GM12878 (cell line): ENCODE results near the gene ACYP1. TPM values are rescaled to one million over a fixed set of nuclear protein-coding genes. Genes with fewer than 3 reads are reported as not detected.

ENCODE experiments used
- ATAC-seq: fragments of 200-7000 bp; cut with Tn5 transposase; 3 replicates; pipeline ENCODE4 v1.9.1; 2020; ENCODE audit warnings: mild to moderate bottlenecking, moderate library complexity
- BruUV-seq: library from RNA; stranded (reverse); fragments of 400-500 nt; replicated peaks from 2 replicates; lab custom pipeline; 2021; lab: Mats Ljungman, UMichigan
- CTCF ChIA-PET: fragments of 300-600 bp; sonication (Branson Sonifier 250); formaldehyde crosslinking; extraction: SDS; loops from one replicate; lab custom pipeline; 2021; ENCODE audit warnings: inconsistent platforms; lab: Yijun Ruan, JAX
- POLR2A ChIA-PET: fragments of 350-600 bp; formaldehyde crosslinking; extraction: SDS; loops from one replicate; lab custom pipeline; 2021; ENCODE audit warnings: inconsistent platforms; lab: Charles Lee
- RAD21 ChIA-PET: fragments of 300-600 bp; sonication (Branson Sonifier 250); formaldehyde crosslinking; loops from one replicate; lab custom pipeline; 2023; ENCODE audit warnings: antibody characterized with exemption; ENCODE audit not compliant: unreplicated experiment; lab: Charles Lee
- SMC1A ChIA-PET: fragments of 300-600 bp; sonication (Branson Sonifier 250); formaldehyde crosslinking; loops from one replicate; lab custom pipeline; 2023; ENCODE audit not compliant: unreplicated experiment, uncharacterized antibody; lab: Charles Lee
- DNase-seq: peaks from one replicate; pipeline ENCODE4 v3.0.0-alpha.2; 2011; ENCODE audit warnings: low read depth, low spot score
- FAIRE-seq: peaks from 3 replicates; lab custom pipeline; 2011; peaks lifted over from hg19 to GRCh38; lab: Jason Lieb, UNC
- H2AFZ ChIP-seq: 2 replicates; pipeline ENCODE4 v1.6.0; 2011; ENCODE audit warnings: low read depth, low read length, control low read depth; ENCODE audit not compliant: control insufficient read depth
- H3K27ac ChIP-seq: 2 replicates; pipeline ENCODE4 v1.5.1; 2011; ENCODE audit warnings: control low read depth; ENCODE audit not compliant: control insufficient read depth, insufficient read depth
- H3K27me3 ChIP-seq, 2 experiments: replicated peaks in 1 of 2; 2 replicates each; pipeline versions ENCODE4 v1.6.0 to v1.6.1; 2011; ENCODE audit warnings: low read length in 1 of 2; ENCODE audit not compliant: control insufficient read depth in 2 of 2, insufficient read depth in 2 of 2
- H3K36me3 ChIP-seq, 2 experiments: 2 replicates each; pipeline ENCODE4 v1.5.1; 2011; ENCODE audit warnings: low read length in 1 of 2; ENCODE audit not compliant: control insufficient read depth in 2 of 2, insufficient read depth in 2 of 2
- H3K4me1 ChIP-seq: 2 replicates; pipeline ENCODE4 v1.6.1; 2011; ENCODE audit warnings: mild to moderate bottlenecking, low read length, moderate library complexity, mixed read lengths; ENCODE audit not compliant: control insufficient read depth, insufficient read depth
- H3K4me2 ChIP-seq: 2 replicates; pipeline ENCODE4 v1.6.0; 2011; ENCODE audit warnings: control low read depth; ENCODE audit not compliant: control insufficient read depth, insufficient read depth
- H3K4me3 ChIP-seq: fragments of 200-600 bp; sonication (generic); 2 replicates; pipeline ENCODE4 v1.5.1; 2016
- H3K79me2 ChIP-seq: 2 replicates; pipeline ENCODE4 v1.6.0; 2011; ENCODE audit warnings: low read length; ENCODE audit not compliant: control insufficient read depth, insufficient read depth
- H3K9ac ChIP-seq: 2 replicates; pipeline ENCODE4 v1.8.0; 2011; ENCODE audit warnings: low read length, control low read depth, mixed read lengths; ENCODE audit not compliant: control insufficient read depth, insufficient read depth
- H3K9me3 ChIP-seq: replicated peaks from 3 replicates; pipeline ENCODE4 v1.5.1; 2011; ENCODE audit warnings: mild to moderate bottlenecking, low read length; ENCODE audit not compliant: control insufficient read depth, insufficient read depth
- H4K20me1 ChIP-seq: 2 replicates; pipeline ENCODE4 v1.6.0; 2011; ENCODE audit not compliant: control insufficient read depth, insufficient read depth
- CHD4 ChIP-seq: fragments of 200-600 bp; sonication (generic); IDR thresholded peaks from 2 replicates; pipeline ENCODE4 v1.6.1; 2016; ENCODE audit warnings: mild to moderate bottlenecking
- ESRRA ChIP-seq: IDR thresholded peaks from 2 replicates; pipeline ENCODE4 v1.6.1; 2012; ENCODE audit warnings: mild to moderate bottlenecking, low read length, improper control_type of control experiment
- FOXK2 ChIP-seq: fragments of 450-650 bp; IDR thresholded peaks from 2 replicates; pipeline ENCODE4 v1.6.1; 2017; ENCODE audit warnings: mild to moderate bottlenecking, moderate library complexity
- GATAD2B ChIP-seq: fragments of 450-650 bp; conservative IDR thresholded peaks from 2 replicates; pipeline ENCODE4 v1.6.1; 2017; ENCODE audit warnings: low read depth, mild to moderate bottlenecking, moderate library complexity
- NR2C2 ChIP-seq: IDR thresholded peaks from 2 replicates; pipeline ENCODE4 v1.6.1; 2011; ENCODE audit warnings: borderline replicate concordance, low read depth; ENCODE audit not compliant: control insufficient read depth, insufficient read length
- POLR2A ChIP-seq: IDR thresholded peaks from 2 replicates; pipeline ENCODE4 v1.6.1; 2011; ENCODE audit warnings: low read depth, mild to moderate bottlenecking, low read length
- POLR2AphosphoS5 ChIP-seq: IDR thresholded peaks from 2 replicates; pipeline ENCODE4 v1.6.1; 2011; ENCODE audit warnings: mild to moderate bottlenecking, low read length, inconsistent platforms
- RB1 ChIP-seq: fragments of 450-650 bp; formaldehyde crosslinking; IDR thresholded peaks from 2 replicates; pipeline ENCODE4 v1.6.1; 2017; ENCODE audit warnings: mild to moderate bottlenecking, borderline replicate concordance
- SKIL ChIP-seq: fragments of 450-650 bp; IDR thresholded peaks from 2 replicates; pipeline ENCODE4 v1.6.1; 2017; ENCODE audit warnings: mild to moderate bottlenecking, low read depth, inconsistent platforms; ENCODE audit not compliant: poor library complexity, severe bottlenecking
- SMAD1 ChIP-seq: fragments of 450-650 bp; IDR thresholded peaks from 2 replicates; pipeline ENCODE4 v1.6.1; 2018; ENCODE audit warnings: mild to moderate bottlenecking, low read depth; ENCODE audit not compliant: partially characterized antibody
- SMARCA5 ChIP-seq: fragments of 450-650 bp; IDR thresholded peaks from 2 replicates; pipeline ENCODE4 v1.6.1; 2017; ENCODE audit warnings: mild to moderate bottlenecking
- SMC3 ChIP-seq: IDR thresholded peaks from 2 replicates; pipeline ENCODE4 v1.6.1; 2011; ENCODE audit warnings: low read length, improper control_type of control experiment, borderline replicate concordance
- SPI1 ChIP-seq: IDR thresholded peaks from 2 replicates; pipeline ENCODE4 v1.6.1; 2011; ENCODE audit warnings: low read depth, mild to moderate bottlenecking, low read length, moderate library complexity, borderline replicate concordance; ENCODE audit not compliant: insufficient read depth
- ZNF274 ChIP-seq: IDR thresholded peaks from one replicate; pipeline ENCODE4 v1.8.0; 2011; ENCODE audit not compliant: insufficient read length, insufficient read depth
- WGBS: methylation state at CpG from one replicate; pipeline ENCODE4 v1.1.6; 2016; ENCODE audit warnings: low lambda C conversion rate; ENCODE audit not compliant: insufficient replicate concordance, insufficient coverage; ENCODE audit errors: missing lambda C conversion rate; 5-methylcytosine and 5-hydroxymethylcytosine counted together
- in situ Hi-C: fragments of 300-500 bp; cut with MboI; formaldehyde crosslinking; loops from 9 replicates; pipeline ENCODE4 v1.14.3; 2018; ENCODE audit warnings: mixed read lengths
- intact Hi-C: fragments of 100-400 bp; cut with micrococcal nuclease; formaldehyde crosslinking; loops from one replicate; pipeline ENCODE4 v1.14.2; 2022; ENCODE audit not compliant: unreplicated experiment
- polyA plus RNA-seq, 11 experiments: library from polyadenylated mRNA; depleted of rRNA in 4 of 11; unstranded in 6 of 11; stranded (reverse) in 5 of 11; fragments of >200 nt; fragmentation: Nextera tagmentation in 4 of 11; fragmentation: Illumina TruSeq in 1 of 11; extraction: Ambion mirVana in 4 of 11; extraction: Trizol in 1 of 11; gene quantifications; 1 replicate in 1 of 11; 2 replicates in 10 of 11; pipeline versions ENCODE4 v1.2.1 to v1.2.3, GENCODE V29; 2011 to 2016; ENCODE audit warnings: inconsistent platforms in 2 of 11, missing spikeins in 2 of 11, low read depth in 1 of 11
- total RNA-seq, 4 experiments: library from RNA; depleted of rRNA in 3 of 4; stranded (reverse); fragments of >200 nt in 3 of 4; fragmentation: Illumina TruSeq in 1 of 4; extraction: Trizol in 1 of 4; gene quantifications; 2 replicates each; pipeline versions ENCODE4 v1.2.1 to v1.2.3, GENCODE V29; 2013 to 2021

The ACYP1 gene
- total and polyA plus RNA-seq, 10 of the 15 experiments (the other 5 are each of a cell fraction or from before 2014, with no cell fraction given) = 18.2 to 52.6 (median 43.5) TPM

GRCh38 chr14:75101491-75101890 is 37.7 kb upstream of the ACYP1 start (continued):
- TF ChIP-seq CHD4 = no peak
- no peak for TF ChIP-seq POLR2AphosphoS5
- TF ChIP-seq, all 136 proteins: peak for 0

- RAD21 ChIA-PET = no interaction called here
- Histone ChIP-seq H3K4me2 (no peak overlapping the region), H3K27ac (no peak overlapping the region), H2AFZ (no peak overlapping the region), H3K9ac (no peak overlapping the region), H3K4me1 (no peaks in the 10 kb centered on the region), H3K36me3 (peaks cover 0 to 10% of the 10 kb centered on the region in 2 experiments; a peak in 3 of 4 replicates), H3K4me3 (no peak overlapping the region), H4K20me1 (no peaks in the 10 kb centered on the region; the same call in 1 of the 2 replicates), H3K79me2 (no peaks in the 10 kb centered on the region), H3K9me3 (no peaks in the 10 kb centered on the region), H3K27me3 (no peaks in the 10 kb centered on the region)
- SMC1A ChIA-PET = interaction anchor here (1.0 kb wide), 1 partner anchor 155 kb away, joined by 4 read pairs; no protein-coding TSS in a partner anchor
- no TSS peak for BruUV-seq
- DNase-seq (no peak), ATAC-seq (no peak), FAIRE-seq (no peak)
- CTCF ChIA-PET = interaction anchor here (1.9 kb wide), 1 partner anchor 10 kb away, joined by 6 read pairs; no protein-coding TSS in a partner anchor
- 100% methylated on average over 1 of the region's 1 CpG for WGBS
- POLR2A ChIA-PET = no interaction called here
- intact Hi-C loops (no loop called here), in situ Hi-C loops (no loop called here)
- TF ChIP-seq ESRRA (no peak), SPI1 (no peak), RB1 (no peak), SMC3 (no peak), NR2C2 (no peak), GATAD2B (no peak), FOXK2 (no peak), SMARCA5 (no peak), ZNF274 (no peak), SKIL (no peak), POLR2A (no peak), SMAD1 (no peak)
Observed at GRCh38 chr14:75098682-75099081, 34.9 kb upstream of the ACYP1 start.
